H9 (cell line): ENCODE data around the gene NCOA5. TPM values are rescaled to one million over a fixed set of nuclear protein-coding genes. Genes with fewer than 3 reads are reported as not detected.

Experiments used
- DNase-seq: peaks from one replicate; pipeline ENCODE4 v3.0.0-alpha.2; 2017
- H2AFZ ChIP-seq: one replicate; pipeline ENCODE4 v1.6.1; 2013; ENCODE audit warnings: mild to moderate bottlenecking, low read length, control low read depth, moderate library complexity
- H2AK5ac ChIP-seq: 2 replicates; pipeline ENCODE4 v1.6.1; 2013; ENCODE audit warnings: low read length, control low read depth, mixed read lengths; ENCODE audit not compliant: insufficient read length
- H2BK120ac ChIP-seq: one replicate; pipeline ENCODE4 v1.6.1; 2013; ENCODE audit warnings: low read depth, mild to moderate bottlenecking, low read length, control low read depth, inconsistent platforms; ENCODE audit not compliant: poor library complexity, severe bottlenecking
- H2BK12ac ChIP-seq: 2 replicates; pipeline ENCODE4 v1.6.1; 2013; ENCODE audit warnings: low read length, control low read depth, mixed read lengths, low read depth; ENCODE audit not compliant: insufficient read length
- H2BK15ac ChIP-seq: 2 replicates; pipeline ENCODE4 v1.6.1; 2013; ENCODE audit warnings: low read depth, low read length, control low read depth
- H2BK20ac ChIP-seq: one replicate; pipeline ENCODE4 v1.6.1; 2013; ENCODE audit warnings: low read depth, mild to moderate bottlenecking, low read length, control low read depth, inconsistent platforms; ENCODE audit not compliant: poor library complexity, severe bottlenecking
- H2BK5ac ChIP-seq: 2 replicates; pipeline ENCODE4 v1.6.1; 2013; ENCODE audit warnings: low read length, control low read depth, mixed read lengths; ENCODE audit not compliant: insufficient read length
- H3K14ac ChIP-seq: 2 replicates; pipeline ENCODE4 v1.6.1; 2013; ENCODE audit warnings: low read length, control low read depth; ENCODE audit not compliant: insufficient read depth
- H3K18ac ChIP-seq: 2 replicates; pipeline ENCODE4 v1.6.1; 2013; ENCODE audit warnings: low read depth, mild to moderate bottlenecking, mixed read lengths, low read length, control low read depth; ENCODE audit not compliant: insufficient read length
- H3K23ac ChIP-seq: 2 replicates; pipeline ENCODE4 v1.6.1; 2013; ENCODE audit warnings: low read length, control low read depth, mixed read lengths, low read depth; ENCODE audit not compliant: insufficient read length
- H3K23me2 ChIP-seq: 2 replicates; pipeline ENCODE4 v1.6.1; 2013; ENCODE audit warnings: low read depth, mild to moderate bottlenecking, mixed read lengths, low read length, control low read depth; ENCODE audit not compliant: insufficient read length, poor library complexity, severe bottlenecking
- H3K27ac ChIP-seq: 2 replicates; pipeline ENCODE4 v1.5.1; 2013; ENCODE audit warnings: low read length, control low read depth, mixed read lengths, low read depth; ENCODE audit not compliant: insufficient read length
- H3K27me3 ChIP-seq: 2 replicates; pipeline ENCODE4 v1.6.1; 2013; ENCODE audit warnings: low read length, control low read depth, inconsistent platforms; ENCODE audit not compliant: insufficient read depth
- H3K4ac ChIP-seq: 2 replicates; pipeline ENCODE4 v1.6.1; 2013; ENCODE audit warnings: low read depth, mild to moderate bottlenecking, control low read depth, inconsistent platforms, low read length, moderate library complexity
- H3K4me1 ChIP-seq: 2 replicates; pipeline ENCODE4 v1.6.1; 2013; ENCODE audit warnings: low read length, control low read depth, inconsistent platforms; ENCODE audit not compliant: insufficient read depth
- H3K4me2 ChIP-seq: 2 replicates; pipeline ENCODE4 v1.6.1; 2013; ENCODE audit warnings: low read length, control low read depth, mixed read lengths; ENCODE audit not compliant: insufficient read length, insufficient read depth
- H3K56ac ChIP-seq: 2 replicates; pipeline ENCODE4 v1.6.1; 2013; ENCODE audit warnings: low read depth, mild to moderate bottlenecking, mixed read lengths, low read length, control low read depth; ENCODE audit not compliant: insufficient read length
- H3K79me1 ChIP-seq: 2 replicates; pipeline ENCODE4 v1.6.1; 2013; ENCODE audit warnings: low read depth, mild to moderate bottlenecking, moderate library complexity, low read length, control low read depth, inconsistent platforms; ENCODE audit not compliant: insufficient read depth, poor library complexity, severe bottlenecking
- H3K79me2 ChIP-seq: 2 replicates; pipeline ENCODE4 v1.6.1; 2013; ENCODE audit warnings: low read length, control low read depth, inconsistent platforms; ENCODE audit not compliant: insufficient read depth
- H3K9ac ChIP-seq: 2 replicates; pipeline ENCODE4 v1.6.1; 2013; ENCODE audit warnings: low read length, control low read depth, mixed read lengths; ENCODE audit not compliant: insufficient read length; ENCODE audit errors: extremely low read depth
- H3K9me3 ChIP-seq: one replicate; pipeline ENCODE4 v1.6.1; 2013; ENCODE audit warnings: low read depth, low read length, inconsistent platforms; ENCODE audit not compliant: control insufficient read depth
- H3T11ph ChIP-seq: one replicate; pipeline ENCODE4 v1.6.1; 2013; ENCODE audit warnings: mild to moderate bottlenecking, low read length, control low read depth, inconsistent platforms
- H4K20me1 ChIP-seq: one replicate; pipeline ENCODE4 v1.6.1; 2013; ENCODE audit not compliant: control insufficient read depth, insufficient read length, insufficient read depth
- H4K5ac ChIP-seq: 2 replicates; pipeline ENCODE4 v1.6.1; 2013; ENCODE audit warnings: low read depth, mild to moderate bottlenecking, mixed read lengths, low read length, control low read depth; ENCODE audit not compliant: insufficient read length
- H4K8ac ChIP-seq: replicated peaks from 2 replicates; pipeline ENCODE4 v1.6.1; 2013; ENCODE audit warnings: low read length, control low read depth, mixed read lengths, low read depth; ENCODE audit not compliant: insufficient read length
- H4K91ac ChIP-seq: 2 replicates; pipeline ENCODE4 v1.6.1; 2013; ENCODE audit warnings: low read depth, mild to moderate bottlenecking, moderate library complexity, mixed read lengths, low read length, control low read depth; ENCODE audit not compliant: insufficient read length
- H3K27ac Mint-ChIP-seq, 3 experiments: 2 replicates in 2 of 3; 3 replicates in 1 of 3; pipeline ENCODE4 v1.8.0; 2020 to 2021; ENCODE audit warnings: mixed read lengths in 3 of 3, mild to moderate bottlenecking in 1 of 3, moderate library complexity in 1 of 3
- H3K27me3 Mint-ChIP-seq: 2 replicates; pipeline ENCODE4 v1.8.0; 2021; ENCODE audit warnings: low read depth, mild to moderate bottlenecking, moderate library complexity, mixed read lengths
- H3K36me3 Mint-ChIP-seq, 3 experiments: 2 replicates in 2 of 3; 3 replicates in 1 of 3; pipeline ENCODE4 v1.8.0; 2020 to 2021; ENCODE audit warnings: low read depth in 3 of 3, mixed read lengths in 3 of 3; ENCODE audit not compliant: insufficient read depth in 1 of 3
- H3K4me1 Mint-ChIP-seq, 2 experiments: 2 replicates each; pipeline ENCODE4 v1.8.0; 2020; ENCODE audit warnings: mixed read lengths in 2 of 2
- H3K4me3 Mint-ChIP-seq, 2 experiments: 2 replicates in 1 of 2; 3 replicates in 1 of 2; pipeline ENCODE4 v1.8.0; 2020 to 2021; ENCODE audit warnings: mild to moderate bottlenecking in 2 of 2, mixed read lengths in 2 of 2, moderate library complexity in 1 of 2
- H3K9me3 Mint-ChIP-seq, 2 experiments: 2 replicates in 1 of 2; 3 replicates in 1 of 2; pipeline ENCODE4 v1.8.0; 2020; ENCODE audit warnings: mild to moderate bottlenecking in 2 of 2, mixed read lengths in 2 of 2, moderate library complexity in 1 of 2
- CTCF ChIP-seq: fragments of 200-600 bp; sonication (generic); conservative IDR thresholded peaks from 3 replicates; pipeline ENCODE4 v1.8.0; 2021; ENCODE audit warnings: antibody characterized with exemption, mild to moderate bottlenecking
- WGBS: extraction: QIAGEN DNeasy Blood & Tissue Kit; methylation state at CpG from one replicate; pipeline ENCODE4 v1.1.7; 2013; ENCODE audit warnings: missing lambda C conversion rate, low lambda C conversion rate, mixed read lengths; ENCODE audit not compliant: insufficient read length; ENCODE audit errors: extremely low coverage; 5-methylcytosine and 5-hydroxymethylcytosine counted together
- total RNA-seq: library from RNA; stranded (reverse); gene quantifications from 2 replicates; pipeline ENCODE4 v1.2.1, GENCODE V29; 2021

Gene NCOA5
- total RNA-seq, 1 experiment from 2014 or later: 55.7 TPM

GRCh38 chr20:46035253-46035652 is 54.5 kb downstream of the NCOA5 start:
- Histone ChIP-seq H3K9me3 (no peaks in the 10 kb centered on the region), H3K56ac (no peak overlapping the region), H4K5ac (no peak overlapping the region), H3K27me3 (peaks cover 43% of the 10 kb centered on the region), H3K9ac (no peak overlapping the region), H2BK20ac (no peak overlapping the region), H2BK15ac (no peak overlapping the region), H3K4me1 (no peaks in the 10 kb centered on the region; the same call in 1 of the 2 replicates), H2BK5ac (no peak overlapping the region), H3K23me2 (peaks cover 4% of the 10 kb centered on the region), H3K18ac (no peak overlapping the region), H3K4ac (no peak overlapping the region), H2AK5ac (no peak overlapping the region), H3K14ac (no peak overlapping the region), H2BK12ac (no peak overlapping the region), H3K23ac (no peak overlapping the region), H3K79me1 (no peaks in the 10 kb centered on the region), H4K8ac (no peak overlapping the region), H2BK120ac (no peak overlapping the region), H3T11ph (no peak overlapping the region), H2AFZ (no peak overlapping the region), H3K4me2 (no peak overlapping the region), H4K20me1 (no peaks in the 10 kb centered on the region), H3K79me2 (no peaks in the 10 kb centered on the region), H4K91ac (no peak overlapping the region), H3K27ac (no peak overlapping the region)
- WGBS: 100% methylated on average over 1 of the region's 5 CpGs
- Mint-ChIP-seq H3K4me1 (peaks cover 13 to 39% of the 10 kb centered on the region in 2 experiments), H3K9me3 (no peaks in the 10 kb centered on the region), H3K4me3 (no peak overlapping the region), H3K36me3 (no peaks in the 10 kb centered on the region), H3K27ac (no peak overlapping the region), H3K27me3 (peaks cover 89% of the 10 kb centered on the region)
- DNase-seq: no peak
- TF ChIP-seq CTCF: no peak
